ENCODE measurements around the gene MEGF11.
A peak's percentile ranks its signal among the peaks of the same experiment; 100 is the strongest.

The MEGF11 gene

GRCh38 chr15:66212563-66212921 lies 41.0 kb downstream of the MEGF11 start:
- no peak for DNase-seq

GRCh38 chr15:66211670-66212562 lies 41.6 kb downstream of the MEGF11 start:
- DNase-seq, result no peak

- no peak for DNase-seq
Observed at GRCh38 chr15:66210684-66211083, 42.9 kb downstream of the MEGF11 start.

- DNase-seq, result no peak
Observed at GRCh38 chr15:66198757-66199156, 54.8 kb downstream of the MEGF11 start.

GRCh38 chr15:66196602-66197001 lies 56.9 kb downstream of the MEGF11 start:
- no peak for DNase-seq

- DNase-seq, result no peak
Observed at GRCh38 chr15:66195621-66196230, 57.8 kb downstream of the MEGF11 start.

DNA sequence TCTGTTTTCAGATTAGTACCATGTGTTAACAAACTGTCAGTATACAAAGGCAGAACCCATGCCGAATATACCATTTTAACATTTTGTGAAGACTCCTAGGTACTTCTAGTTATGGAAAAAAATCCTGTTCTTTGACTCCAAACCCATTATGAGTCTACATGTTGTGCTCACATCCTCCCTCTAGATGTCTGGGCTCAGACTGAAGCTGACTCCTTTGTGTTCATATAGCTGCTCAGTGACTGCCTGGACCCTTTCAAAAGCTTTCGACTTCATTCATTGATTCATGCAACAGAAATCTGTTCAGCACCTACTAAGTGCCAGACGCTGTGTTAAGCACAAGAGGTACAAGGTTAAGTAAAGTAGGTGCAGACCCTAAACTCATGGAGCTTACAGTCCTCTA lies 60.5 kb downstream of the MEGF11 start:
- DNase-seq, result no peak

DNA sequence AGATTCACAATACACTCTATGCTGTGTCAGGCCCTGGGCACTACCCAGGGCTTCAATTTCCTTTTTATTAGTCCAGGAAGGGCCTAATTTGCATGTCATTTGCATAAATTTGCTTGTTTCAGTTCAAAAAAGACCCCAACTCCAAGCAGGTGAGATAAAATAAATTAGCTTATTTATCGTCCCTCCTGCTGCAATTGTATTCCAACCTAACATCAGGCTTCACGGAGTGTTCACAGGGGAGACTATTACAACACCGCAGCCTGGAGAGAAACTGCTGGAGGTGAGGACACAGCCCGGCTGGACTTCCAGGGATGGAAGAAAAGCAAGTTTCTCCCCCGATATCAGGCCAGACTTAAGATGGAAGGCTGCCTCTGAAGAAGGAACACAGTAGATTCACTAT lies 62.8 kb downstream of the MEGF11 start:
- no peak for DNase-seq

GRCh38 chr15:66189291-66189690 lies 64.3 kb downstream of the MEGF11 start:
- no peak for DNase-seq

DNA sequence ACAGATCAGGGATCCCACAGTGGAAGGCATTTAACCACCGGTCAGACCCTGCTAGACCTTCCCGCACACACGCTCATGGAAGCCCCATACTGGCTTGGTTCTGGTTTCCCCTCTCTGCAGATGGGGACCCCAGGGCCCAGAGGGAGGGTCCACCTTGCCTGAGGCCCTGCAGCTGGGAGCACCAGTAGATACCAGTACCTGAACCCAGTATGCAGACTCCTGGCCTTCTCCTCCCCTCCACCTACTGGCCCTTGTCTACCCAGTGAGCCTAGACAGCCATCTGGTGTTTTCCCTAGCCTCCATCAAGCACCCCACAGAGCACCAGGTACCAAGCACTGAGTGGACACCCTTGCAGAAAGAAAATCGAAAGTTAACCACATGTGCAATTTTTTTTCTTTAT lies 65.1 kb downstream of the MEGF11 start:
- no peak for DNase-seq

DNA sequence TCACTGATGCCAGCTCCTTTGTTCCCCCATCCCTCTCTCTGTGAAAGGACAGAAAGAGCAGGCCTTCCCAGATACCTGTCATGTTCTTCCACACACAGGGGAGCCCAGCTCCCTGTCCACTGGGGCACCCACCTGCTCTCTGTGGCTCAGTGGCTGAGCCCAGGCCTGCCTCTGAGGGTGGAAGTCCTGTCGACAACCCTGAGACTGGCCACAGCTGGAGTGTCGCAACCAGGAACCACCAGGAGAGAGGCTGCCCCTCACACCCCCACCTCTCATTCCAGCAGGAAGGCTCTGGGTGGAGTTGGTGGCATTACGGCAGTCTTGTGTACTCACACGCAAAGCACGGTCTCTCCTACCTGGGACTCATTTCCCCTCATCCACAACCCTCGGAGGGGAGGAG lies 66.3 kb downstream of the MEGF11 start:
- no peak for DNase-seq

DNA sequence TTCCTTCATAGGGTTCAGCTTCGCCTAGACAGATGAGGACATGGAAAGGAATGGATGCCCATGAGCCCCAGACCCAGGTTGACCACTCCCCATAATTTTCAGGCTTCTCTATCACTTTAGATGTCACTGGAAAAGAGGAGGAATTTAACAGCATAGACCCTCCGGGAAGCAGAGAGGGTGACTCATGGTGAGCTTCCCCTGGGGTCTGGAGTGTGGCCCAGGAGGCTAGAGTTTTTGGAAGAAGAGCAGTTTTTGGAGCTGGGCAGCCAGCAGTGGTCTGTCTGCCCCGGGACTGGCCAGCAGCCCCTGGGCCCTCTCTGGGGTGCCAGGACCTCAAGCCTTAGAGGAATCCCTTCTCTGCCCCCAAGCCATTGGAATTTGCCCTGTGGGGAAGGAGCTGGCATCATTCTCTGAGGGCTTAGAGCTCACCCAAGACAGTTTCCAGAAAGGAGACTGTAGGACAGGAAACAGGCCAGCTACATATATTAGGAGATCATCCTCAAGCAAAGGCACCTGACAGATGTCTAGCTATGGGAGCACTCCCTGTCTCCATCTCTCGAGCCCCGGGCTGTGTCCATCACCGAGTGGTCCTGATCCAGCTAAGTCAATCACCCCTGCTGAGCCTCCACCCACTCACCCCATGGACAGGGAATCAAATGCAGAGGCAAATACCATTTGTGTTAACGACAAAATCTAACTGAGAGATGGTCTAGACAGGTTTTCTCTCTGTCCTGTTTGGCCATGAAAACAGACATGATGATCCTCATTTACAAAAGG lies 67.3 kb downstream of the MEGF11 start:
- DNase-seq, result no peak

- DNase-seq, result no peak
Observed at GRCh38 chr15:66184936-66185790, 68.4 kb downstream of the MEGF11 start.

DNA sequence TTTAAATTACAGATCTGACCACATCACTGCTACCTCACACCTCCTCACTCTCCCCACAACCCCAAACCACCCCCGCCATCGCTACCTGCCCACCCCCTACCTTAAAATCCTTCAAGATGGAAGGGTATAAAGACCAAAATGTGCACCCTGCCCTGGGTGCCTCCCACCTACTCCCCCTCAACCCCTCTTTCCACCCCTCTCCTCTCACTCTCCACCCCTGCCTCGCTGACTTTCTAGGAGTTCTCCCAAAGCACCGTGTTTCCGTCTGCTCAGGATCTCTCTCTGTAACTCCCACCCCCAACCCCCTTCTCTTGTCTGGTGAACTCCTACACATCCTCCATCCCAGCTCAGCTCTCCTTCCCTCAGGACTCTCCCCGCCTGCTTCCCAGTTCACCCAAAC lies 69.1 kb downstream of the MEGF11 start:
- DNase-seq, result no peak

GRCh38 chr15:66180531-66181097 lies 72.9 kb downstream of the MEGF11 start:
- DNase-seq, result no peak

GRCh38 chr15:66178531-66178910 lies 75.0 kb downstream of the MEGF11 start:
- no peak for DNase-seq

DNA sequence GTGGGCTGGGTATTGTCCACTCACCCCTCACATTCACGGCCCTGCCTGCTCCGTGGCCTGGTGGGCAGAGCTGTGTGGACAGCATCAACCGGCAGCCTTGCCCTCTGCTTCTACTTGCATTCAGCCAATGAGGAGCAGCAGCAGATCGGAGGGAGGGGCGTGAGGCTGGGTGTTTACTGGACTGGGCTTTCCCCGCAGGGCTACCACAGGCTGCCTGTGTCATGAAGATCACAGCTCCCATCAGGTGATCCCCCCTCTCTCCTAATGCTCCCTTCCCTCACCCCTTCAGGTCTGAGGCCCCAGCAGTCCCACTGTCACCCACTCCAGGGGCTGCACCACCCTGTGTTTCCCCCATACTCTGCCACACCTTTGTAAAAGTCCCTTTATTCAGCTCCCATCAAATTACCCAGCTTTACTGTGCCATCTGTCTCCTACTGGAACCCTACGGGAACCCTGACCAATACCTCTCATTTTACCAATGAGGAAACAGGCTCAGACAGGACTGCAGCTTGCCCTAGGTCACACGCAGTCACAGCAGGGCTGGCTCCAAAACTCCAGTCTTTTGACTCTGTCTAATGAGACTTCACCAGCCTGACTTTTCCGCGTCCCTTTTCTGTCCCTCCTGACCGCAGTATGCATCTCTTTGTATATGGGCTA lies 81.1 kb downstream of the MEGF11 start:
- no peak for DNase-seq

DNA sequence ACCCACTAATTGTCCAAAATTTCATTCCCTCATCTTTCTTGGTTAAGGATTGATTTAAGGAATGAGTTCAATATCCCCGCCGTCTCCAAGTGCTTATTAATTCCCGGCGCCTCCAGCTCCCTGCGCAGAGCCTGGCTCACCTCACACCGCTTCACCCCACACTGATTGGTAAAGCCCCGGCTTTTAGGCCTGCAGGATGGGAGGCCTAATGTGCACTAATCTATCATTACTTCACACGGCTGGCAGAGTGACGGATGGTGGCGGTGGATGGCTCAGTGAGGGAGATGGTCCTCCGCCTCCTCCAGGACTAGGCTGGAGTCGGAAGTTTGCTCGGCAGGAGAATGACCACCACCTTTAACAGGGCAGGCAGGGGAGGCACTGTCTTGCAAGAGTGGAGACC lies 81.7 kb downstream of the MEGF11 start:
- DNase-seq, result no peak

DNA sequence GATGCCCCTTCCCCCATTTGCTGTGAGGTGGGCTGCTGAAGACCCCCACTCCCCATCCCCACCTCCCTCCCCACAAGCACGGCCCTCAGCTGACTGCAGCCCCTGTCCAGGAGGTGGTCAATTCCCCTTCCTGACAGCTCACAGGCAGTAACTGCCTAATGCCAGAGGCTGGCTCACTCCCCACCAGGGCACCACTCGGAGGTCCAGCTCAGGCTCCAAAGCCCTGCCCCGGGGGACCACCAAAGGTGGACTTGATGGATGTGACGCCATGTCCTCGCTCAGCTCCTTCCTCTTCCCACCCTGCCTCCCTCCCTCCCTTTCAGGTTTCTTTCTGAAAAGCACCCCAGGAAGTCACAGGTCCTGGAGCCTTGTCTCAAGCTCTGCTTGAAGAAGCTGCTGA lies 82.8 kb downstream of the MEGF11 start:
- DNase-seq, result no peak

GRCh38 chr15:66170042-66170441 lies 83.5 kb downstream of the MEGF11 start:
- no peak for DNase-seq

DNA sequence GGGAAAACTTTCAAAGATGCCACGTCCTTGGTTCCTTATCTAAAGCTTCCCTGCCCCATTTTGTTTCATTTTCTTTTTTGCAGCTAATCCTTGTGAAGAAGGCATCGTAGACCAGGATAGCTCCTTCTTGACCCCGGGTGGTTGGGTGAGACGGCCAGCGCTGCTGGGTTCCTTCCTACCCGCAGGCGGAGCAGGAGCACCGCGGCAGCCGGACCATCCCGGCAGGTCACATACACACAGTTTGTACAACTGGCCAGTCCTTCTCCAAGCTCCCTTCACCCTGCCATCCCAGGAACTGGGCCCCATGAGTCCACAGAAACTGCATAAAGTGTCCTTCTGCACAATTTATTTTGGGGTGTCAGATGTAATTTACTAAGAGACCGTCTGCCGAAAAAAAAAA lies 83.9 kb downstream of the MEGF11 start:
- DNase-seq, result no peak

DNA sequence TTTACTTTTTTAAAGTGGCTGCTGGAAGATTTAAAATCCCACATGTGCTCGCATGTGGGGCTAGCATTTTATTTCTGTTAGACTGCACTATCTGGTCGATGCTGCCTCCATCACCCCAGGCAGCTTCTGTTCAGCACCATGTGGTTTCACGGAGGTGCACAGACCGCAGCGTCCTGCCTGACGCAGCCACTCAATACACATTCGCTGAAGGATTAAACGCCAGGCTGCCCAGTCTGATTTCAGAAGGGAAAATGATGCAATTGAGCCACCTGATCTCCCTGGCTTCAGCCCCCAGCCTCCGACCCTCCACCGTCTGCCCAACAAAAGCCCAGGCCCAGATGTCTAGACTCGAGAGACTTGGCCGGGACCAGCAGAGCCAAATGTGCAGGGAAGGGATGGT lies 84.5 kb downstream of the MEGF11 start:
- peak; percentile 8 for DNase-seq
